ENCODE results near the gene MRPS21.

The MRPS21 gene

GRCh38 chr1:150263549-150263948 lies 30.1 kb upstream of the MRPS21 start:
- peaks cover 20% of the 10 kb centered on the region for H3K79me2 ChIP-seq (ENCODE audit: insufficient read depth, low read length)
- TF ChIP-seq EZH2 (IDR thresholded peaks at IDR 0.05; ENCODE audit: borderline replicate concordance, low read depth, low read length, severe bottlenecking): no peak
- no peak for TF ChIP-seq CTCF (IDR thresholded peaks at IDR 0.05; ENCODE audit: borderline replicate concordance, extremely low read depth, low read length, poor library complexity, severe bottlenecking)
- peaks cover 9% of the 10 kb centered on the region; the same call in 1 of the 2 replicates for H4K20me1 ChIP-seq (ENCODE audit: insufficient read depth, low read length)
- H3K27me3 ChIP-seq (ENCODE audit: insufficient read depth, low read length, poor library complexity): peaks cover 11% of the 10 kb centered on the region
- no peaks in the 10 kb centered on the region for H3K9me3 ChIP-seq (ENCODE audit: insufficient read depth, low read length, severe bottlenecking)
- H3K9ac ChIP-seq (ENCODE audit: low read depth, low read length): no peak overlapping the region
- no peak for ATAC-seq (ENCODE audit: insufficient read depth, low read depth)
- H3K27ac ChIP-seq (ENCODE audit: low read length): no peak overlapping the region
- peaks cover 13% of the 10 kb centered on the region for H3K4me1 ChIP-seq (ENCODE audit: insufficient read depth, low read length)
- peaks cover 34% of the 10 kb centered on the region for H3K36me3 ChIP-seq (ENCODE audit: insufficient read depth, low read length)
- H2AFZ ChIP-seq (ENCODE audit: low read depth, low read length): no peak overlapping the region
- H3K4me2 ChIP-seq (ENCODE audit: insufficient read depth, low read length): no peak overlapping the region
- H3K4me3 ChIP-seq (ENCODE audit: low read depth in 1 of 2, low read length in 2 of 2): no peak overlapping the region
- DNase-seq: no peak

- no peak for ATAC-seq (ENCODE audit: insufficient read depth, low read depth)
- H2AFZ ChIP-seq (ENCODE audit: low read depth, low read length): peak overlapping the region; percentile 79; the same call in 1 of the 2 replicates
Measured at GRCh38 chr1:150267896-150268295, 25.8 kb upstream of the MRPS21 start.

GRCh38 chr1:150268340-150268704 lies 25.3 kb upstream of the MRPS21 start:
- H4K20me1 ChIP-seq (ENCODE audit: insufficient read depth, low read length): peaks cover 9% of the 10 kb centered on the region; the same call in 1 of the 2 replicates
- H3K4me3 ChIP-seq (ENCODE audit: low read depth in 1 of 2, low read length in 2 of 2): peak overlapping the region; percentile 71 to 80
- peak overlapping the region; percentile 79 for H2AFZ ChIP-seq (ENCODE audit: low read depth, low read length)
- peak overlapping the region; percentile 95 for H3K4me2 ChIP-seq (ENCODE audit: insufficient read depth, low read length)
- H3K79me2 ChIP-seq (ENCODE audit: insufficient read depth, low read length): peaks cover 24% of the 10 kb centered on the region
- no peaks in the 10 kb centered on the region for H3K9me3 ChIP-seq (ENCODE audit: insufficient read depth, low read length, severe bottlenecking)
- ATAC-seq (ENCODE audit: insufficient read depth, low read depth) (peak; percentile 32), DNase-seq (no peak)
- peaks cover 22% of the 10 kb centered on the region for H3K4me1 ChIP-seq (ENCODE audit: insufficient read depth, low read length)
- TF ChIP-seq EZH2 (IDR thresholded peaks at IDR 0.05; ENCODE audit: borderline replicate concordance, low read depth, low read length, severe bottlenecking) (no peak), CTCF (IDR thresholded peaks at IDR 0.05; ENCODE audit: borderline replicate concordance, extremely low read depth, low read length, poor library complexity, severe bottlenecking) (no peak)
- peaks cover 34% of the 10 kb centered on the region for H3K36me3 ChIP-seq (ENCODE audit: insufficient read depth, low read length)
- no peaks in the 10 kb centered on the region for H3K27me3 ChIP-seq (ENCODE audit: insufficient read depth, low read length, poor library complexity)
- peak overlapping the region; percentile 78 for H3K27ac ChIP-seq (ENCODE audit: low read length)
- peak overlapping the region; percentile 81 for H3K9ac ChIP-seq (ENCODE audit: low read depth, low read length)

More at GRCh38 chr1:150267896-150268295, 25.8 kb upstream of the MRPS21 start:
- Histone ChIP-seq H3K36me3 (ENCODE audit: insufficient read depth, low read length) (peaks cover 34% of the 10 kb centered on the region), H3K4me1 (ENCODE audit: insufficient read depth, low read length) (peaks cover 22% of the 10 kb centered on the region), H3K79me2 (ENCODE audit: insufficient read depth, low read length) (peaks cover 24% of the 10 kb centered on the region), H3K4me2 (ENCODE audit: insufficient read depth, low read length) (peak overlapping the region; percentile 95), H3K4me3 (ENCODE audit: low read depth in 1 of 2, low read length in 2 of 2) (peak overlapping the region; percentile 71 to 80; a peak in 3 of 4 replicates), H4K20me1 (ENCODE audit: insufficient read depth, low read length) (peaks cover 9% of the 10 kb centered on the region; the same call in 1 of the 2 replicates), H3K27me3 (ENCODE audit: insufficient read depth, low read length, poor library complexity) (no peaks in the 10 kb centered on the region), H3K27ac (ENCODE audit: low read length) (peak overlapping the region; percentile 78), H3K9me3 (ENCODE audit: insufficient read depth, low read length, severe bottlenecking) (no peaks in the 10 kb centered on the region), H3K9ac (ENCODE audit: low read depth, low read length) (peak overlapping the region; percentile 81)
- TF ChIP-seq CTCF (IDR thresholded peaks at IDR 0.05; ENCODE audit: borderline replicate concordance, extremely low read depth, low read length, poor library complexity, severe bottlenecking) (no peak), EZH2 (IDR thresholded peaks at IDR 0.05; ENCODE audit: borderline replicate concordance, low read depth, low read length, severe bottlenecking) (no peak)
- DNase-seq: no peak

All from DND-41 (cell line).